Ovary (tissue), 3 donors: ENCODE measurements around the gene PHF21A.

Source experiments
- CTCF ChIP-seq, 3 donors: fragments of 450-650 bp in 2 of 3; fragments of 200-600 bp in 1 of 3; IDR thresholded peaks; one replicate each; pipeline versions ENCODE4 v1.5.1 to v1.8.0; 2016 to 2022; ENCODE audit warnings: antibody characterized with exemption in 3 of 3, mild to moderate bottlenecking in 1 of 3
- EP300 ChIP-seq: sonication (generic); formaldehyde crosslinking; IDR thresholded peaks from one replicate; pipeline ENCODE4 v1.6.1; 2017; ENCODE audit warnings: antibody characterized with exemption
- POLR2A ChIP-seq: fragments of 450-650 bp; IDR thresholded peaks from one replicate; pipeline ENCODE4 v1.6.1; 2017; ENCODE audit warnings: antibody characterized with exemption, mild to moderate bottlenecking, moderate library complexity
- donor health status: DM: no; HTN: no; CAD: no.

DNA sequence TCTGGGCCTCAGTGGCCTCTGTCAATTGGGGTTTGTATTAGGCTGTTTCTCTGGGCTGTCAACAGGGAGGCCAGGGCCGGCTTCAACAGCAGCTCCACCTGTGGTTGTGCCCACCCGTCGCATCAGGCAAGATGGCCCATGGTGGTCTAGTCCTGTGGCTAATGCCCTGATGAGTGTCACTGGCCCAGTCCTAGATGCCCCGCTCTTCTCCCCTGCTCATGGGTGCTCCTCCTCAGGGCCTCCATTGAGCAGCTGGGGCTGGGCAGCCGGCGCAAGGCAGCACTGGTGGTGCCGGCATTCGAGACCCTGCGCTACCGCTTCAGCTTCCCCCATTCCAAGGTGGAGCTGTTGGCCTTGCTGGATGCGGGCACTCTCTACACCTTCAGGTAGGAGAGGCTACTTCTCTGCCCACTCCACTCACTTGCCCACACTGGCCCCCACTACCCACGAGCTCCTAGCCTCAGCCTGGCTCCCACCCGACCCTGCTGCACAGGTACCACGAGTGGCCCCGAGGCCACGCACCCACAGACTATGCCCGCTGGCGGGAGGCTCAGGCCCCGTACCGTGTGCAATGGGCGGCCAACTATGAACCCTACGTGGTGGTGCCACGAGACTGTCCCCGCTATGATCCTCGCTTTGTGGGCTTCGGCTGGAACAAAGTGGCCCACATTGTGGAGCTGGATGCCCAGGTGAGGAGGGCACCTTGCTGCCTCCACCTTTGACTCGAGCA, 193.4 kb downstream of the PHF21A start:
- TF ChIP-seq EP300: no peak
- TF ChIP-seq CTCF (IDR thresholded peaks at IDR 0.05): no peak
- no peak for TF ChIP-seq POLR2A
